NCI-H774 (cell line): ENCODE measurements around the gene MAST1.
A peak's percentile ranks its signal among the peaks of the same experiment; 100 is the strongest.
"Not testable (repeated sequence)": the region's sequence is repeated elsewhere in the genome, so short reads cannot be mapped to it uniquely, and the experiment has no call there.

ENCODE experiments used
- DNase-seq: peaks from one replicate; lab custom pipeline; 2025; lab: John Stamatoyannopoulos, UW

Gene MAST1

GRCh38 chr19:12800923-12801465 lies 37.3 kb upstream of the MAST1 start:
- no peak for DNase-seq

DNA sequence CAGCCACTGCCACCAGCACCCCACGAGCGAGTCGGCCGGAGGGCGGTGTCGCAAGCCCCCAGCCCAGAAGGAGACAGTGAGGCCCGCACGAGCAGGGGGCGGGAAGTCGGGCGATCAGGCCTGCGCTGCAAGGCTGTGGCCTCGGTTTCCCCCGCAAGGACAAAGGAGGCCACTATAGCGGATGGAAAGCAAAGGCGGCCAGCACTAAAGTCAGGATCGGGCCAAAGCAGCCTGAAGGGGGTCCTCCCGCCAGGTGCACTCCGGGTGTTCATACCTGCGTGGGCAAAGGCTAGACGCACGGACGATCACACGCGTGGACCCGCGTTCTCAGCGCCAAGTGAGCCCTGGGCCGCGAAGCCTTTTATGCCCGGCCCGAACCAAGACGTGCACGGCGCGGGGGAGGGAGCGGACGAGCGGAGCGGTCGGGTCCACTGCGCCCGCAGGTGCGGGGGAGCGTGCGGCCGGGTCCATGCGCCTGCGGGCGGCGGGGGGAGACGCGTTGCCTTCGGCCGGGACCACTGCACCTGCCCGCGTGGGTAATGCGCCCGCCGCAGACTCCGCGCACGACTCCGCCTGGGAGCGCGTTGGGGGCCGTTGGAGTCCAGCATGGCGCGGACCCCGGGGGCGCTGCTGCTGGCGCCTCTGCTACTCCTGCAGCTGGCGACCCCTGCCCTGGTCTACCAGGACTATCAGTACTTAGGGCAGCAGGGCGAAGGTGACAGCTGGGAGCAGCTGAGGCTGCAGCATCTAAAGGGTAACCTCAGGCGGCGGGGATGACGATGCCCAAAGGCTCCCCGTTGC lies 36.6 kb upstream of the MAST1 start, which contains the start of the genes PRDX2 and THSD8:
TSS of gene PRDX2 (minus strand) at position 335 of the 801 bp plus-strand sequence. CDS start 539 bp downstream, outside the sequence.
TSS of gene THSD8 (plus strand) at position 604 of the 801 bp plus-strand sequence. CDS start at position 607, 3 bp downstream.
- peak; percentile 82 for DNase-seq

DNA sequence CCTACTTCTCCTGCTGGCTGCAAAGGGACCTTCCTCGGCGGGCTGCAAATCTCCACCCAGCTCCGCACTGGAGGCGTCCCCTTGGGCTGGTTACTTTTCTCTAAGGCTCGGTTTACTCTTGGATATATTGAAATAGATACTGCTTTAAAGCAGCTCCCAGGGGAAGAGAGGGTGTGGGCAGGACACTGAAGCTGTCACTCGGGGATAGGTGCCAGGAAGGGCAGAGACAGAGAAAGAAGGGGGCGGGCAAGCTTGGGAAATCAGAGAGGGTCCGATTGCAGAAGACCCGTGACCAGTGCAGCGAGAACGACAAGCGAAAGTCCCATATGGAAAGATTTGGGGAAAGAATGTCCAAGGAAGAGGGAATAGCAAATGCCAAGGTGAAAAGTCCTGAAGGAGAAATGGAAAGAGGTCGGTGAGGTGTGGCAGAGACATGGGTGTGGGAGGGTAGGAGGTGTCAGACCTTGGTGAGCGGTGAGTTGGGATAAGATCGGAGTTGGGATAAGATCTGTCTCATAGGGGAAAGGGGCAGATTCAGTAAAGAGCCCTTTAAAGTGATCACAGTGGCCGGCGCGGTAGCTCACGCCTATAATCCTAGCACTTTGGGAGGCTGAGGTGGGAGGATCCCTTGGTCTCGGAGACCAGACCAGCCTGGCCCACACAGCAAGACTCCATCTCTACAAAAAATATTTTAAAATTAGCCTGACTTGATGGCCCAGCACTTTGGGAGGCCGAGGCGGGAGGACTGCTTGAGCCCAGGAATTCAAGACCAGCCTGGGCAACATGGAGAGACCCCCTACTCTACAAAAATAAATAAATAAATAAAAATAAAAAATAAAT lies 35.8 kb upstream of the MAST1 start:
- DNase-seq, result no peak

GRCh38 chr19:12804051-12804450 lies 34.3 kb upstream of the MAST1 start:
- no peak for DNase-seq

GRCh38 chr19:12806242-12807081 lies 31.9 kb upstream of the MAST1 start, which contains the start of gene RNASEH2A:
RNASEH2A (plus strand) TSS chr19:12806584; CDS start chr19:12806674, 90 bp downstream.
- DNase-seq, result peak; percentile 86

DNA sequence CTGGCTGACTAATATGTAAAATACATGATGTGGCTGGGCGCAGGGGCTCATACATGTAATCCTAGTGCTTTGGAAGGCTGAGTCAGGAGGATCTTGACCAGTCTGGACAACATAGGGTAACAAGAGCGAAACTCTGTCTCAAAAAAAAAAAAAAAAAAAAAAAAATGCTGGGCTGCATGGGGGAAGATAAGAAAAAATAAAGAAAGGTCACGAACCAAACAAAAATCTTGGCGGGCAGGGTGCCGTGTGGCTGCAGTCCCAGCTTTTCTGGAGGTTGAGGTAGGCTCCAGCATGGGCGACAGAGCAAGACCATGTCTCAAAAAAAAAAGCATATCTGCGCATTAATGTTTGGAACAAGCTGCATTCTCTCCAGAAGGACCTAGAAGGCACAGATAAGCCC lies 23.2 kb upstream of the MAST1 start:
- no peak for DNase-seq

- not testable (repeated sequence) for DNase-seq
These were observed 21.1 kb upstream of the MAST1 start for GRCh38 chr19:12817188-12817587.

DNA sequence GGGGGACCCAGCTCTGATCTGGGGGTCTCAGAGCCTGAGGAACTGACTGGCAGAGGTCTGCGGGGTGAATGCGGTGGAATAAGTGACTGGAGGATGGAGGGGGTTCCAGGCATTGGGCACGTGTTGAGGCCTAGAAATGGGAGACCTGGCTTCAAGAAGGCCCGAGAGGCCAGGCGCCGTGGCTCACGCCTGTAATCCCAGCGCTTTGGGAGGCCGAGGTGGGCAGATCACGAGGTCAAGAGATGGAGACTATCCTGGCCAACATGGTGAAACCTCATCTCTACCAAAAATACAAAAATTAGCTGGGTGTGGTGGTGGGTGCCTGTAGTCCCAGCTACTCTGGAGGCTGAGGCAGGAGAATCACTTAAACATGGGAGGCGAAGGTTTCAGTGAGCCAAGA lies 20.5 kb upstream of the MAST1 start:
- not testable (repeated sequence) for DNase-seq

GRCh38 chr19:12821761-12822160 lies 16.6 kb upstream of the MAST1 start:
- DNase-seq, result no peak

DNA sequence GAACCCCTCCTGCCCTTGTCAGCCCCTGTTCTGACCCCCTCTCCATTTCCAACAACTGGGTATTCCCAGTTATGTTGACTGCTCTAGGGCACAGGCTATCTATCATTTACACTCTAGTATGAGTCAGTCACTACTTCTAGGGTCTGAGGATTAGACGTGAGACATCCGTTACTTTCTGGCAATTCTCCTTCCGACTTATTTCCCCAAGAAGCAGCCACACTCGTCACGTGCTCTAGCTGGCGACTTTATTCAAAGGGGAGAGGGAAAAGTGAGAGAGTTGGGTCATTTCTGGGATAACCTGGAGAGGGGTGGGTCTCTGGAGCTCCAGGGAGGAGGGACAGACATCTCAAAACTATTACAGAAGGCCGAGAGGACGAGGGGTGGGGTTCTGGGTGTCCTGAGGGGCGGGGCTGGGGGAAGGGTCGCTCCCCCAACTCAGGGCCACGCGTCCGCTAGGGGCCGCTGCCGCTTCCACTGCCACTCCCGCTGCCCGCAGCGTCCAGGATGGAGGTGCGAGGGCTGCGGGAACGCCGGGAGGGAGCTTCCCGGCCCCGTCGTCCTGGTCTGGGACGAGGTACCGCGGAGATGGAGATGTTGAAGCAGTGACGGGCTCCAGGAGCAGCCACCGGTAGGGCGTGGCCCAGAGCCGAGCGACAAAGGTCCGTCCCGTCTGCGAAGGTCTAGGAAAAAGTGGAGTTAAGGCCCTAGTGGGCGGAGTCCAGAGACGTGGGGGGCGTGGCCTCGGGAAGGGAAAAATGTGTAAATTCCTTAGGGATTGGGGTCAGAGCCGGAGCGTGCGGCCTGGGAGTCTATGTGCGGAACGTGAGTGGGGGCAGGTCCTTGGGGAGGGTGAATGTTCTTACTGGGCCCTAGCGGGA lies 12.8 kb upstream of the MAST1 start:
- no peak for DNase-seq

DNA sequence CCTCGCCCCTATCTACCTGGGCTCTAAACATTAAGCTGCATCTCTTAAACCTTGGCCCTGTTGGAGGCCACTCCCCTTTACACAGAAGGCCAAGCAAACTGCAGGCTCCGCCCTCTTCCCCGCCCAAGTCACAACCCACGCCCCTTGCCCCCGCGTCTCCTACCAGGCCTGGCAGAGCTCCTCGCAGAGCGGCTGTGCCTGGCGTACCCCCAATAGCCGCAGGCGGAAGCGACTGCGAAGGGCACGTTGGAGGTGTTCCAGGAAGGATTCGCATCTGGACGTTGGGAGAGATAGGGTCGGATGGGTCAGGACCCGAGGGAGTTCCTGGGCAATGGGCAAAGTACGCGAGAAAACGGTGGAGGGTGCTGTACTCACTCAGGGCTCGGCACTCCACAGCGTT lies 9.8 kb upstream of the MAST1 start:
- DNase-seq, result peak; percentile 42

DNA sequence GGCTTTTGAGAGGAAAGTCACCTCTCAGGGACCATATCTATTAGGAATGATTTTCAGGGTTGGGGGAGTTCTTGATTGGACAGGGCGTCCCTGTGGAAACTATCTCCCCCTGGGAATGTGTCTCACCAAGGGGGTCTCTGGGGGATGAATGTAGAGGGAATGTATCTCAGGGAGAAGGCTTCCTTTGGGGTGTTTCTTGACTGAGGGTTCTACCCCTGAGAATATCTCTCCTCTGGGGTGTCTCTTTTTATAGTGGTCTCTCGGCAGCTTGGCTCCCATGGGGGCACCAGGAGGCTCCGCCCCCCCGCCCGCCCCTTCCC lies 4.9 kb upstream of the MAST1 start:
- no peak for DNase-seq

DNA sequence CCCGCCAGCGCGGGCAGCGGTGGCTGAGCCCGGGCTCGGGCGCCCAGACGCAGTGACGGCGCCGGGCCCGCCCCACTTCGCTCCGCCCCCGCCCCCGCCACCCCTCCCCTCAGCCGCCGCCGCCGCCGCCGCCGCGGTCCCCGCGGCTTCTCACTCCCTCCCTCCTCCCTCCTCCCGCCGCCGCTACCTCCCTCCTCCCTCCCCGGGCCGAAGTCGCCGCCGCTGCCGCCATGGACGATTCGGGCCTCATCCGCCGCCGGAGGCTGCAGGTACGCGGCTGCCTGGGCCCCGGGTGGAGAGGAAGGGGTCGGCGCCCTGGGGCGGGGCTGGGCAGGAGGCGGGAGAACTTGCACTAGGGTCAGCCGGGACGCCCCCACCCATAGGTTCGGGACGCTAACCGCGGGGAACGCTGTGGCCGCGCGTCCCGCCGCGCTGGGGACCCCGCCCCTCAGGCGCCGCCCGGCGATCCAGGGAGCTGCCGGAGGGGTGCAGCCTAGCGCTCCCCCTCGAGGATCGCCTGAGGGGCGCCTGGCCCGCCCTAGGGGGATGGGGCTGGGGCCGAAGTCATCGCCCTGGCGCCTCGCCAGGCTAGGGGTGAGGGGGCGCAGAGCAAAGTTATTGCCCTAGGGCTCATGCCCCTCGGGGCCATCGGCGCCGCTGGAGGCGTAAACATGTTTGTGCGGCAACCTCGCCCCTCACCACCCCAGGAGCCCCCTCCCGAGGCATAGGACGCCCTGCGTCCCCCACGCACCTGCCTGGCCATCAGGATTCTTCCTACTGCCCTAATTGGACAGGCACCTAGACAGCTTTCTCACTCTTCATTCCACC lies 4.4 kb upstream of the MAST1 start:
- DNase-seq, result peak; percentile 67

DNA sequence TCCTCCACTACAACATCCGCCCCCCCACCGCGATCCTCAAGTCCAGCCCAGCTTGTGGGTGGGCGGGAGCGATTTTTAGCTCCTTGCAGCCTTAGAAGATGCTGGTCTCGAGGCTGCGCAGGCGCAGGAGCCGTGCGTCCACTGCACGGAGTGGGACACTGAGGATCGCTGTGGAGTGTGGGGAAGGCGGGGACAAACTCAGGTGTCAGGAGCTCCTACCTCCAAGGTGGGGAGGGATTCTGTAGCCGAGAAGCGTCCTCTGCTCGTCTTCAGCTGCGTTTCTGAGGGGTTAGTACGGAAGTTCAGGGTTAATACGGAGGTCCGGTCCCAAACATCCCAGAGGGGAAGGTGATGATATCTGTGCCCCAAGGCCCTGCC lies 3.8 kb upstream of the MAST1 start, which contains the start of gene RTBDN:
TSS of gene RTBDN (minus strand) at position 14 of the 378 bp plus-strand sequence. CDS start 4,600 bp downstream, outside the sequence.
- peak; percentile 20 for DNase-seq

GRCh38 chr19:12834976-12835757 lies 3.1 kb upstream of the MAST1 start:
- peak; percentile 72 for DNase-seq

DNA sequence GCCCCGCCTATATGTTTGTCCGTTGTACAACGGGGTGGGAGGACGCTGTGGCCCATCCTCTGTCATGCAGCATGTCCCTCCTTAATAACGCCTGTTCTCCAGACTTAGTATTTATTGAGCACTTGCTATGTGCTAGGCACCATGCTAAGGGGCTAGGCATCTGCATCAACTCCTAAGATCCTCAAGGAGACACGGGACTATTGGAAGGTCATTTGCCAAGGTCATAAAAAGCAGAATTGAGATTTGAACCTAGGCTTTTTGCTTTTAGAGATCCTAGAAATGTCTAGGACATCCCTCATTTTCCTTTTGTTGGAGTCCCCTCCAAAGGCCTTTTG lies 1.8 kb upstream of the MAST1 start:
- DNase-seq, result no peak

DNA sequence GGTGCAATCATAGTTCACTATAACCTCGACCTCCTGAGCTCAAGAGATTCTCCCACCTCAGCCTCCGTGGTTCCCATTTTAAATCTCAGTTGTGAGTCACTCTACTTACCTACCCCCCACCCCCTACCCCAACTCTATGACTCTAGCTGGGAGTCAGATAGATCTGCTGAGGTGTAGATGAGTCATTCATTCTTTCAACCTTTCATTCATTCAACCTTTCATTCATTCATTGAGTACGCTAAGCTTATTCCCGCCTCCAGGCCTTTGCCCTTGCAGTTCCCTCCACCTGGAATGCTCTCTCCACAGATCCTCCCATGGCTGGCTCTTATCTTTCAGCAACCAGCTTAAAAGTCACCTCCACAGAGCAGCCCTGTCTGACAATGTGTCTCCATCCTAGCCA lies 1.1 kb upstream of the MAST1 start:
- DNase-seq, result no peak

GRCh38 chr19:12838886-12839756 lies 806 bp downstream of the MAST1 start:
- no peak for DNase-seq
